Left ventricle myocardium inferior (tissue), 1 donor: Measurements from ENCODE around the gene DYNLT2. TPM values are rescaled to one million over a fixed set of nuclear protein-coding genes. Genes with fewer than 3 reads are reported as not detected.

Experiments used
- DNase-seq: peaks from one replicate; pipeline ENCODE4 v3.0.0-alpha.2; 2020
- H3K27ac ChIP-seq: fragments of 200-600 bp; replicated peaks from 2 replicates; pipeline ENCODE4 v1.8.0; 2021
- H3K27me3 ChIP-seq: fragments of 200-600 bp; 2 replicates; pipeline ENCODE4 v1.8.0; 2021; ENCODE audit warnings: low read depth
- H3K36me3 ChIP-seq: fragments of 200-600 bp; 2 replicates; pipeline ENCODE4 v1.8.0; 2021
- H3K4me1 ChIP-seq: fragments of 200-600 bp; 2 replicates; pipeline ENCODE4 v1.8.0; 2021
- H3K4me3 ChIP-seq: fragments of 200-600 bp; 2 replicates; pipeline ENCODE4 v1.8.0; 2021; ENCODE audit warnings: mild to moderate bottlenecking, moderate library complexity
- H3K9me3 ChIP-seq: fragments of 200-600 bp; replicated peaks from 2 replicates; pipeline ENCODE4 v1.8.0; 2021
- intact Hi-C: fragments of 100-400 bp; cut with micrococcal nuclease; formaldehyde crosslinking; loops from one replicate; pipeline ENCODE4 v1.11.0; 2022
- total RNA-seq: library from RNA; stranded (reverse); fragmentation: NEBNext Ultra II Directional; extraction: Animal tissue kit (Norgen Biotek cat#: 25700); gene quantifications from one replicate; pipeline ENCODE4 v1.2.1, GENCODE V29; 2021
- TF ChIP-seq, protein P1 (sequence below): fragments of 200-600 bp; IDR thresholded peaks from 2 replicates; pipeline ENCODE4 v1.8.0; 2021; ENCODE audit warnings: antibody characterized with exemption, mild to moderate bottlenecking, borderline replicate concordance
- donor health status: DM: no; HTN: yes; CAD: no; lungs with severe emphysema.

DYNLT2 gene
- total RNA-seq, 1 donor from 2014 or later, result 0.66 TPM

DNA sequence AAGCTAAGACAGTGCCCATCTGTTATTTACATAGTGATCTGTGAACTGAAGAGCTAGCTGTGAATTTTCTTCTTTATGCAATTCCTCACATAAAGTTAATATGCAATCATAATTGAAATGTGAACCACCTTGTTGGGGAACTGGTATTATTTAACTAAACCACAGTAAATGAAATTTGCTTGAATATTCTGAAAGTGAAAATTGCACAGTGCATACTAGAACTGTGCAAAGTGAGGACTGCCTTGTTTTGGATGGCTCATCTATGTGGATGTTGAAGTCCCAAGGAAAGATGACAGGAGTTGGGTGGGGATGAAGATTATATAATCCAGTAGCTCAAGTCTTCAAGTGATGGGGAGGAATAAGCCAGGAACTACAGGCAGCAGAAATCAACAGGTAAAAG, 21.4 kb downstream of the DYNLT2 start:
- intact Hi-C loops, result no loop called here
- TF ChIP-seq, protein P1, sequence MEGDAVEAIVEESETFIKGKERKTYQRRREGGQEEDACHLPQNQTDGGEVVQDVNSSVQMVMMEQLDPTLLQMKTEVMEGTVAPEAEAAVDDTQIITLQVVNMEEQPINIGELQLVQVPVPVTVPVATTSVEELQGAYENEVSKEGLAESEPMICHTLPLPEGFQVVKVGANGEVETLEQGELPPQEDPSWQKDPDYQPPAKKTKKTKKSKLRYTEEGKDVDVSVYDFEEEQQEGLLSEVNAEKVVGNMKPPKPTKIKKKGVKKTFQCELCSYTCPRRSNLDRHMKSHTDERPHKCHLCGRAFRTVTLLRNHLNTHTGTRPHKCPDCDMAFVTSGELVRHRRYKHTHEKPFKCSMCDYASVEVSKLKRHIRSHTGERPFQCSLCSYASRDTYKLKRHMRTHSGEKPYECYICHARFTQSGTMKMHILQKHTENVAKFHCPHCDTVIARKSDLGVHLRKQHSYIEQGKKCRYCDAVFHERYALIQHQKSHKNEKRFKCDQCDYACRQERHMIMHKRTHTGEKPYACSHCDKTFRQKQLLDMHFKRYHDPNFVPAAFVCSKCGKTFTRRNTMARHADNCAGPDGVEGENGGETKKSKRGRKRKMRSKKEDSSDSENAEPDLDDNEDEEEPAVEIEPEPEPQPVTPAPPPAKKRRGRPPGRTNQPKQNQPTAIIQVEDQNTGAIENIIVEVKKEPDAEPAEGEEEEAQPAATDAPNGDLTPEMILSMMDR, result no peak
- Histone ChIP-seq H3K36me3 (no peaks in the 10 kb centered on the region), H3K4me1 (peaks cover 6% of the 10 kb centered on the region), H3K4me3 (no peak overlapping the region), H3K27me3 (no peaks in the 10 kb centered on the region), H3K9me3 (no peaks in the 10 kb centered on the region), H3K27ac (no peak overlapping the region)
- no peak for DNase-seq

DNA sequence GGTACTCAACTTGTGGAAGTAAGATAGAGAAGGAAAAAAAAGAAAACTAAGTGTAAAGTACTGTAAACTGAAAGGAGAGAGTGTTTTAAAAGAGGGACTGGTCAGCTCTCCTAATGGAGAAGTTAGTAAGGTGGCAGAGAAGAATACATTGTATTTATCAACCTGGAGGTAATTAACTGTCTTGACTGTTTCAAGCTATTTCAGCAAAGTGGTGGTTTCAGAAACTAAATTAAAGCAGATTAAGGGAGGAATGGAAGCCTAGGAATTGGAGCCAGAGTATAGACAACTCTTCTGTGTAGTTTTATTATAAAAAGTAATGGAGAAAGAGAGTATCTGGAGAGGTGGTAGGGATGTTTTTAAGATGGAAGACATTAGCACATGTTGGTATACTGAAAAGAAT, 24.4 kb downstream of the DYNLT2 start:
- TF ChIP-seq, protein P1, result no peak
- H3K36me3 ChIP-seq, result no peaks in the 10 kb centered on the region
- no peak overlapping the region for H3K27ac ChIP-seq
- H3K4me1 ChIP-seq, result peaks cover 25% of the 10 kb centered on the region
- H3K4me3 ChIP-seq, result no peak overlapping the region
- intact Hi-C loops, result no loop called here
- no peak for DNase-seq
- no peaks in the 10 kb centered on the region for H3K27me3 ChIP-seq
- no peaks in the 10 kb centered on the region for H3K9me3 ChIP-seq

DNA sequence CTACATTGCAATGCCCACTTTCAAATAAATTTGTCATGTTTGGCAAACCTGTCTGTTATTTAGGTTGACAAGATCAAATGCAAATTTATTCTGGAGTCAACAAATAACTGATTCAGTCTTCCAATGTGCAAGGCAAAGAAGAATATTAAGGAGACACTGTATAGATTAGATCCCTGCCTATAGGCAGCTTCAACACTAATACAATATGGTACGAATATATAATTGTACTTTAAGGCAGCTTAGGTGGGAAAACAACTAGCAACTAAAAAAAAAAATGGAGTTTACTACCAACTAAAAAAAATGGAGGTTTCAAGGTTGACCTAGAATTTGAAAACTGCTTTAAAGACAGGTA, 25.3 kb downstream of the DYNLT2 start:
- TF ChIP-seq, protein P1, result no peak
- intact Hi-C loops, result no loop called here
- Histone ChIP-seq H3K4me3 (no peak overlapping the region), H3K27ac (no peak overlapping the region), H3K9me3 (no peaks in the 10 kb centered on the region), H3K36me3 (no peaks in the 10 kb centered on the region), H3K27me3 (no peaks in the 10 kb centered on the region), H3K4me1 (peaks cover 34% of the 10 kb centered on the region)
- no peak for DNase-seq

- peak; percentile 29 for DNase-seq
- no peaks in the 10 kb centered on the region for H3K9me3 ChIP-seq
These were observed 26.0 kb downstream of the DYNLT2 start for GRCh38 chr6:169725125-169726048.

DNA sequence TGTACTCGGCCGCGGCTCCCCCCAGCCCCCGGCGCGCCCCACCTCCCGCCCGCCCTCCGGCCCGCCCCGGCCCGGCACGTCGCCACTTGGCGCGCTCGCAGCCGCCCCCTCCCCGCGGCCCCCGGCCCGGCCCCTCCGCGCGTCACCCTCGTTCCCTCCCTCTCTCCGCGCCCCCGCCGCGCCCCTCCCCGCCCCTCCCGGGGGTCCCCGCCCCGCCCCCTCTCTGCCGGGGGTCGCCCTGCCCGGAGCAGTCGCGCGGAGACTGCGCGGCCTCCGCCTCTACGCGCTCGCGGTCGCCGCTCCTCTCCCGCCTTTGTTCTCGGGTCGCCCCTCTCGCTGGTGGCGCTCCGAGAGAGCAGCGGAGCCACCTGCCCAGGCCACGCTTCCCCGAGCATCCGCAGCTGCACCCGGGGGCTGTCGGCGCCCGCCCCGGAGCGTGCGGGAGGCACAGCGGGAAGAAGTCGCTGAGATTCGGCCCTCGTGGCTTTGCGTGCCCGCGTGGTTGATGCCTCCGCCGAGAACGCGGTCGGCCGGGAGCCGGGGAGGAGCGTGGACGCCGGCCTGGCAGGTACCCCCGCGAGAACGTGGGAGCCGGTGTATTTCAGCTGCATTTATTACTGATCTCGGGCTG, 26.8 kb downstream of the DYNLT2 start, which contains the start of gene PHF10:
PHF10 (minus strand) TSS at position 7 of the 631 bp plus-strand sequence. CDS start 569 bp downstream, outside the sequence.
- H3K27ac ChIP-seq, result peak within 1 kb of the TSS; percentile 96
- no peaks in the 10 kb centered on the region for H3K27me3 ChIP-seq
- TF ChIP-seq, protein P1, result no peak
- no peaks in the 10 kb centered on the region for H3K9me3 ChIP-seq
- DNase-seq, result peak; percentile 53
- H3K4me3 ChIP-seq, result peak within 1 kb of the TSS; percentile 78
- no peaks in the 10 kb centered on the region for H3K36me3 ChIP-seq
- peaks cover 34% of the 10 kb centered on the region for H3K4me1 ChIP-seq
- intact Hi-C loops, result no loop called here

More at GRCh38 chr6:169725125-169726048, 26.0 kb downstream of the DYNLT2 start:
- H3K36me3 ChIP-seq, result no peaks in the 10 kb centered on the region
- H3K27me3 ChIP-seq, result no peaks in the 10 kb centered on the region
- peaks cover 34% of the 10 kb centered on the region for H3K4me1 ChIP-seq
- H3K4me3 ChIP-seq, result peak overlapping the region; percentile 78
- H3K27ac ChIP-seq, result peak overlapping the region; percentile 96
- TF ChIP-seq, protein P1, result no peak
- intact Hi-C loops, result no loop called here
